Liver (tissue), 9 donors: ENCODE measurements around the gene SCN4A. TPM values are rescaled to one million over a fixed set of nuclear protein-coding genes. Genes with fewer than 3 reads are reported as not detected.

Source experiments
- DNase-seq: peaks from one replicate; pipeline ENCODE4 v3.0.0-alpha.2; 2017; ENCODE audit warnings: low spot score
- H3K27ac ChIP-seq, 2 donors: one replicate each; pipeline ENCODE4 v1.7.0; 2013; ENCODE audit warnings: inconsistent platforms in 2 of 2, low read length in 2 of 2, control low read depth in 1 of 2, low read depth in 1 of 2, mild to moderate bottlenecking in 1 of 2
- H3K27me3 ChIP-seq, 4 donors: one replicate each; pipeline versions ENCODE4 v1.6.1 to v1.7.0; 2013; ENCODE audit warnings: low read length in 3 of 4, inconsistent platforms in 1 of 4, mild to moderate bottlenecking in 1 of 4, moderate library complexity in 1 of 4; ENCODE audit not compliant: control insufficient read depth in 4 of 4, insufficient read depth in 4 of 4
- H3K36me3 ChIP-seq, 4 donors: one replicate each; pipeline versions ENCODE4 v1.6.1 to v1.7.0; 2013; ENCODE audit warnings: low read length in 3 of 4, mild to moderate bottlenecking in 3 of 4, low read depth in 1 of 4, moderate library complexity in 1 of 4; ENCODE audit not compliant: control insufficient read depth in 4 of 4, insufficient read depth in 3 of 4
- H3K4me1 ChIP-seq, 4 donors: one replicate each; pipeline versions ENCODE4 v1.6.1 to v1.7.0; 2013; ENCODE audit warnings: low read length in 3 of 4, mild to moderate bottlenecking in 3 of 4, moderate library complexity in 1 of 4; ENCODE audit not compliant: control insufficient read depth in 4 of 4, insufficient read depth in 4 of 4
- H3K4me3 ChIP-seq, 3 donors: one replicate each; pipeline versions ENCODE4 v1.6.1 to v1.7.0; 2013; ENCODE audit warnings: low read length in 3 of 3, control low read depth in 1 of 3, low read depth in 1 of 3, mild to moderate bottlenecking in 1 of 3
- H3K9ac ChIP-seq, 2 donors: one replicate each; pipeline ENCODE4 v1.7.0; 2013; ENCODE audit warnings: low read length in 2 of 2, mild to moderate bottlenecking in 2 of 2, moderate library complexity in 2 of 2, control low read depth in 1 of 2, low read depth in 1 of 2
- H3K9me3 ChIP-seq, 4 donors: one replicate each; pipeline versions ENCODE4 v1.6.1 to v1.7.0; 2013; ENCODE audit warnings: low read length in 3 of 4; ENCODE audit not compliant: control insufficient read depth in 4 of 4
- EGR1 ChIP-seq, 2 donors: IDR thresholded peaks; 2 replicates each; pipeline ENCODE4 v1.6.1; 2016 to 2018; ENCODE audit warnings: antibody characterized with exemption in 2 of 2, low read depth in 2 of 2
- FOXA1 ChIP-seq: IDR thresholded peaks from 2 replicates; pipeline ENCODE4 v1.6.1; 2016; ENCODE audit warnings: antibody characterized with exemption
- FOXA2 ChIP-seq: IDR thresholded peaks from 2 replicates; pipeline ENCODE4 v1.6.1; 2016; ENCODE audit warnings: antibody characterized with exemption
- GABPA ChIP-seq, 2 donors: IDR thresholded peaks in 1 of 2; conservative IDR thresholded peaks in 1 of 2; 2 replicates each; pipeline ENCODE4 v1.6.1; 2016; ENCODE audit warnings: antibody characterized with exemption in 2 of 2, mild to moderate bottlenecking in 1 of 2, moderate library complexity in 1 of 2
- HNF4A ChIP-seq, 2 donors: conservative IDR thresholded peaks; 2 replicates each; pipeline ENCODE4 v1.6.1; 2016; ENCODE audit warnings: antibody characterized with exemption in 2 of 2, mild to moderate bottlenecking in 2 of 2
- HNF4G ChIP-seq: IDR thresholded peaks from 2 replicates; pipeline ENCODE4 v1.6.1; 2016; ENCODE audit warnings: antibody characterized with exemption
- JUND ChIP-seq, 2 donors: IDR thresholded peaks; 2 replicates each; pipeline ENCODE4 v1.6.1; 2016; ENCODE audit warnings: antibody characterized with exemption in 2 of 2
- NR2F2 ChIP-seq: IDR thresholded peaks from 2 replicates; pipeline ENCODE4 v1.6.1; 2016; ENCODE audit warnings: antibody characterized with exemption
- RAD21 ChIP-seq, 2 donors: IDR thresholded peaks; 2 replicates each; pipeline ENCODE4 v1.6.1; 2016; ENCODE audit warnings: antibody characterized with exemption in 2 of 2, mild to moderate bottlenecking in 2 of 2
- REST ChIP-seq: IDR thresholded peaks from 2 replicates; pipeline ENCODE4 v1.6.1; 2016; ENCODE audit warnings: antibody characterized with exemption, mild to moderate bottlenecking
- RXRA ChIP-seq, 2 donors: IDR thresholded peaks; 2 replicates each; pipeline ENCODE4 v1.6.1; 2017 to 2018; ENCODE audit warnings: antibody characterized with exemption in 2 of 2, mild to moderate bottlenecking in 1 of 2
- SP1 ChIP-seq: IDR thresholded peaks from 2 replicates; pipeline ENCODE4 v1.6.1; 2018; ENCODE audit warnings: antibody characterized with exemption, mild to moderate bottlenecking
- TAF1 ChIP-seq: conservative IDR thresholded peaks from 2 replicates; pipeline ENCODE4 v1.6.1; 2016; ENCODE audit warnings: antibody characterized with exemption, mild to moderate bottlenecking
- YY1 ChIP-seq: IDR thresholded peaks from 2 replicates; pipeline ENCODE4 v1.6.1; 2016; ENCODE audit warnings: antibody characterized with exemption, mild to moderate bottlenecking
- WGBS: extraction: QIAGEN DNeasy Blood & Tissue Kit; methylation state at CpG from one replicate; pipeline ENCODE4 v1.1.7; 2013; 5-methylcytosine and 5-hydroxymethylcytosine counted together
- polyA plus RNA-seq, 2 donors: library from polyadenylated mRNA; stranded (reverse) in 1 of 2; unstranded in 1 of 2; fragments of 200-250 nt in 1 of 2; fragments of >200 nt in 1 of 2; fragmentation: Nextera tagmentation in 1 of 2; extraction: Ambion mirVana in 1 of 2; gene quantifications; one replicate each; pipeline versions ENCODE4 v1.2.1 to v1.2.3, GENCODE V29; 2013 to 2015
- total RNA-seq, 2 donors: library from RNA; depleted of rRNA; stranded (reverse); fragments of >200 nt; gene quantifications; one replicate each; pipeline ENCODE4 v1.2.3, GENCODE V29; 2014
- TF ChIP-seq, protein P1 (sequence below): IDR thresholded peaks from 2 replicates; pipeline ENCODE4 v1.6.1; 2016; ENCODE audit warnings: antibody characterized with exemption
- TF ChIP-seq, protein P2 (sequence below): fragments of 150-350 bp; IDR thresholded peaks from 2 replicates; pipeline ENCODE4 v1.5.1; 2017; ENCODE audit warnings: improper control_type of control experiment, low read depth, low read length; ENCODE audit not compliant: missing input control
- TF ChIP-seq, protein P3 (sequence below): IDR thresholded peaks from 2 replicates; pipeline ENCODE4 v1.6.1; 2016; ENCODE audit warnings: antibody characterized with exemption
- TF ChIP-seq, protein P4 (sequence below): IDR thresholded peaks from 2 replicates; pipeline ENCODE4 v1.6.1; 2016; ENCODE audit warnings: antibody characterized with exemption
- donor health status: healthy.
- donor health status: healthy.
- donor health status: healthy.
- donor health status: healthy.
- donor health status: healthy.

Gene SCN4A
- total and polyA plus RNA-seq, 4 donors, result 0.04 to 1.3 (median 0.43) TPM

DNA sequence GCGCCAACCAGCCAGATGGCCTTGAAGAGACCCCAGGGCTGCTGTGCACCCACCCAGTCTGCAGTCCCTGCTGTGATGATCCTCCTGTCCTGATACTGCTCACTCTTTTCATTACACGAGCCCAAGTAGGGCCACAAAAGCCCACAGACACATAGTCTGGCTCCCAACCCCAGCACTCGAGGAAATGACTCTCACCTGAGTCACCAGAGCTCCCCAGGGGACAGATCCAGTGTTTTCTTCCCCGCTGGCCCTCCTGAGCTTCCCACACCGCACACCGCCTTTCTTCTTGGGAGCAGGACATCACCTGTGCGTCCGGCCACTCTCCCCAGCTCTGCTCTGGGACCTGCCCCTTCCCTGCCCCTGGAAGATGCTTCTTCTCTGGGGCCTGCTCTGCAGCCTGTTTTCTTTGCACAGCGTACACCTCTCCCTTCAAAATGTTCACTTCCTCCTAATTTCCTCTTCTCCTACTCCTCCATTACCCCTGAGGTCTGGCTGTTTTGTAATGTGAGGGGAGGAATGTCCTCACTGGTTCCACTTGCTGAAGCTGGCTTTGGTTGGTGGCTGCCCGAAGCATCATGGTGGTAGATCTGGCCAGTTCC lies 2.0 kb upstream of the SCN4A start:
- Histone ChIP-seq H3K27ac (no peak overlapping the region), H3K4me3 (no peak overlapping the region), H3K36me3 (no peaks in the 10 kb centered on the region), H3K27me3 (no peaks in the 10 kb centered on the region), H3K4me1 (no peaks in the 10 kb centered on the region), H3K9me3 (no peaks in the 10 kb centered on the region), H3K9ac (no peak overlapping the region)
- TF ChIP-seq YY1 (no peak), EGR1 (IDR thresholded peaks at IDR 0.05; ENCODE audit: low read depth in 2 of 2) (no peak), HNF4A (conservative IDR thresholded peaks at IDR 0.05) (no peak), RXRA (IDR thresholded peaks at IDR 0.05) (no peak), HNF4G (no peak), TAF1 (no peak), JUND (IDR thresholded peaks at IDR 0.05) (no peak), SP1 (no peak), GABPA (IDR thresholded peaks at IDR 0.05 in 1 of 2, conservative IDR thresholded peaks at IDR 0.05 in 1 of 2) (no peak), FOXA2 (no peak), REST (no peak), RAD21 (IDR thresholded peaks at IDR 0.05) (no peak), NR2F2 (no peak), FOXA1 (no peak)
- TF ChIP-seq, protein P1, sequence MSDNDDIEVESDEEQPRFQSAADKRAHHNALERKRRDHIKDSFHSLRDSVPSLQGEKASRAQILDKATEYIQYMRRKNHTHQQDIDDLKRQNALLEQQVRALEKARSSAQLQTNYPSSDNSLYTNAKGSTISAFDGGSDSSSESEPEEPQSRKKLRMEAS, result no peak
- TF ChIP-seq, protein P2, sequence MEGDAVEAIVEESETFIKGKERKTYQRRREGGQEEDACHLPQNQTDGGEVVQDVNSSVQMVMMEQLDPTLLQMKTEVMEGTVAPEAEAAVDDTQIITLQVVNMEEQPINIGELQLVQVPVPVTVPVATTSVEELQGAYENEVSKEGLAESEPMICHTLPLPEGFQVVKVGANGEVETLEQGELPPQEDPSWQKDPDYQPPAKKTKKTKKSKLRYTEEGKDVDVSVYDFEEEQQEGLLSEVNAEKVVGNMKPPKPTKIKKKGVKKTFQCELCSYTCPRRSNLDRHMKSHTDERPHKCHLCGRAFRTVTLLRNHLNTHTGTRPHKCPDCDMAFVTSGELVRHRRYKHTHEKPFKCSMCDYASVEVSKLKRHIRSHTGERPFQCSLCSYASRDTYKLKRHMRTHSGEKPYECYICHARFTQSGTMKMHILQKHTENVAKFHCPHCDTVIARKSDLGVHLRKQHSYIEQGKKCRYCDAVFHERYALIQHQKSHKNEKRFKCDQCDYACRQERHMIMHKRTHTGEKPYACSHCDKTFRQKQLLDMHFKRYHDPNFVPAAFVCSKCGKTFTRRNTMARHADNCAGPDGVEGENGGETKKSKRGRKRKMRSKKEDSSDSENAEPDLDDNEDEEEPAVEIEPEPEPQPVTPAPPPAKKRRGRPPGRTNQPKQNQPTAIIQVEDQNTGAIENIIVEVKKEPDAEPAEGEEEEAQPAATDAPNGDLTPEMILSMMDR, result no peak
- TF ChIP-seq, protein P3, sequence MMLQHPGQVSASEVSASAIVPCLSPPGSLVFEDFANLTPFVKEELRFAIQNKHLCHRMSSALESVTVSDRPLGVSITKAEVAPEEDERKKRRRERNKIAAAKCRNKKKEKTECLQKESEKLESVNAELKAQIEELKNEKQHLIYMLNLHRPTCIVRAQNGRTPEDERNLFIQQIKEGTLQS, result no peak
- TF ChIP-seq, protein P4, sequence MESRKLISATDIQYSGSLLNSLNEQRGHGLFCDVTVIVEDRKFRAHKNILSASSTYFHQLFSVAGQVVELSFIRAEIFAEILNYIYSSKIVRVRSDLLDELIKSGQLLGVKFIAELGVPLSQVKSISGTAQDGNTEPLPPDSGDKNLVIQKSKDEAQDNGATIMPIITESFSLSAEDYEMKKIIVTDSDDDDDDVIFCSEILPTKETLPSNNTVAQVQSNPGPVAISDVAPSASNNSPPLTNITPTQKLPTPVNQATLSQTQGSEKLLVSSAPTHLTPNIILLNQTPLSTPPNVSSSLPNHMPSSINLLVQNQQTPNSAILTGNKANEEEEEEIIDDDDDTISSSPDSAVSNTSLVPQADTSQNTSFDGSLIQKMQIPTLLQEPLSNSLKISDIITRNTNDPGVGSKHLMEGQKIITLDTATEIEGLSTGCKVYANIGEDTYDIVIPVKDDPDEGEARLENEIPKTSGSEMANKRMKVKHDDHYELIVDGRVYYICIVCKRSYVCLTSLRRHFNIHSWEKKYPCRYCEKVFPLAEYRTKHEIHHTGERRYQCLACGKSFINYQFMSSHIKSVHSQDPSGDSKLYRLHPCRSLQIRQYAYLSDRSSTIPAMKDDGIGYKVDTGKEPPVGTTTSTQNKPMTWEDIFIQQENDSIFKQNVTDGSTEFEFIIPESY, result no peak
- DNase-seq, result no peak
- WGBS, result 85% methylated on average over 10 of the region's 10 CpGs
